Sigmoid colon (tissue), 4 donors: Measurements from ENCODE around the gene PEPD.

Experiments
- EP300 ChIP-seq, 4 donors: sonication (generic); formaldehyde crosslinking; IDR thresholded peaks; one replicate each; pipeline ENCODE4 v1.6.1; 2017; ENCODE audit warnings: antibody characterized with exemption in 4 of 4
- POLR2A ChIP-seq, 2 donors: fragments of 450-650 bp; IDR thresholded peaks; one replicate each; pipeline ENCODE4 v1.6.1; 2016; ENCODE audit warnings: antibody characterized with exemption in 2 of 2, mild to moderate bottlenecking in 2 of 2, moderate library complexity in 2 of 2
- TF ChIP-seq, protein P1 (sequence below), 4 experiments: fragments of 450-650 bp in 3 of 4; fragments of 200-600 bp in 1 of 4; IDR thresholded peaks; one replicate each; pipeline ENCODE4 v1.5.1; 2016 to 2019; ENCODE audit warnings: antibody characterized with exemption in 4 of 4, mild to moderate bottlenecking in 3 of 4, moderate library complexity in 2 of 4

DNA sequence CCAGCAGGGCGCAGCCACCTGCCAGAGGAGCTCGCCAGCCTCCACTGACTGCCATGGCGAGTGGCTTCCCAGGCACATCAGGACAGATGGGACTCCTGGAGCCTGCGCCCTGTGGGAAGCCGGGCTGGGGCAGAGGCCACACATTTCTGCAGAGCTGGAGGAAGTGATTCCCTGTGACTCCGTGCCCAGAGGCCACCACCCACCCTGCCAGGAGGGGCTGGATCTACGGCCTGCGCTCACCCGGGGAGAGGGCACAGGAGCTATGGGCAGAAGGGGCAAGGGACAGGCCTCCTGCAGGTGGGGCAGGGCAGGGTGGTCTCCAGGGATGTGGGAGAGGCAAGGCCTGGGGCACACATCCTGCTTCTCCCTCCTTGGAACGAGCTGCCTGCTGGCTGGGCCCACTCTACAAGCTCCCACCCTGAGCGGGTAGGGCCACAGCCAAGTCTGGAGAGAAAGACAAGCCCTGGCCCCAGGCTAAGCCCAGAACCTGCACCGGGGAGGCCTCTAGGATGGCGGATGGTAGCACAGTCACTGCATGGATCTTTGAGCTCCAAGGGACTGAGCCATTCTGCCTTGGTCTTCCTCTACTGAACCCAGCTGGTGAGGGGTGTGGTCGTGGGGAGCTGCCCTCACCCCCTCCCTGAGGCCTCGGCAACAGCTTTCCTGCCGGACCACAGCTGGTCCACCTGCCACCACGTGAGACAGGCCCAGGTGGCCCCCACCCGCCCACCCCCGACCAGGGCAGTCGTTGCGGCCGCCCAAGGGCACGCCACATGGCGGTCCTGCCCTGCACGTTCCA is 107.5 kb downstream of the PEPD start:
- TF ChIP-seq, protein P1, sequence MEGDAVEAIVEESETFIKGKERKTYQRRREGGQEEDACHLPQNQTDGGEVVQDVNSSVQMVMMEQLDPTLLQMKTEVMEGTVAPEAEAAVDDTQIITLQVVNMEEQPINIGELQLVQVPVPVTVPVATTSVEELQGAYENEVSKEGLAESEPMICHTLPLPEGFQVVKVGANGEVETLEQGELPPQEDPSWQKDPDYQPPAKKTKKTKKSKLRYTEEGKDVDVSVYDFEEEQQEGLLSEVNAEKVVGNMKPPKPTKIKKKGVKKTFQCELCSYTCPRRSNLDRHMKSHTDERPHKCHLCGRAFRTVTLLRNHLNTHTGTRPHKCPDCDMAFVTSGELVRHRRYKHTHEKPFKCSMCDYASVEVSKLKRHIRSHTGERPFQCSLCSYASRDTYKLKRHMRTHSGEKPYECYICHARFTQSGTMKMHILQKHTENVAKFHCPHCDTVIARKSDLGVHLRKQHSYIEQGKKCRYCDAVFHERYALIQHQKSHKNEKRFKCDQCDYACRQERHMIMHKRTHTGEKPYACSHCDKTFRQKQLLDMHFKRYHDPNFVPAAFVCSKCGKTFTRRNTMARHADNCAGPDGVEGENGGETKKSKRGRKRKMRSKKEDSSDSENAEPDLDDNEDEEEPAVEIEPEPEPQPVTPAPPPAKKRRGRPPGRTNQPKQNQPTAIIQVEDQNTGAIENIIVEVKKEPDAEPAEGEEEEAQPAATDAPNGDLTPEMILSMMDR (IDR thresholded peaks at IDR 0.05), result no peak
- TF ChIP-seq EP300 (IDR thresholded peaks at IDR 0.05) (no peak), POLR2A (IDR thresholded peaks at IDR 0.05) (no peak)
